ENCODE results near the gene NOS3.

NOS3 gene

GRCh38 chr7:150981644-150982043 lies 9.2 kb upstream of the NOS3 start:
- Histone ChIP-seq H3K4me2 (ENCODE audit: insufficient read depth, low read length) (no peak overlapping the region), H3K9me3 (ENCODE audit: insufficient read depth, low read length, severe bottlenecking) (no peaks in the 10 kb centered on the region), H3K4me3 (ENCODE audit: low read depth in 1 of 2, low read length in 2 of 2) (no peak overlapping the region), H3K36me3 (ENCODE audit: insufficient read depth, low read length) (no peaks in the 10 kb centered on the region), H3K27ac (ENCODE audit: low read length) (no peak overlapping the region), H3K27me3 (ENCODE audit: insufficient read depth, low read length, poor library complexity) (peaks cover 37% of the 10 kb centered on the region), H3K9ac (ENCODE audit: low read depth, low read length) (no peak overlapping the region), H3K4me1 (ENCODE audit: insufficient read depth, low read length) (peaks cover 25% of the 10 kb centered on the region), H2AFZ (ENCODE audit: low read depth, low read length) (no peak overlapping the region), H3K79me2 (ENCODE audit: insufficient read depth, low read length) (no peaks in the 10 kb centered on the region), H4K20me1 (ENCODE audit: insufficient read depth, low read length) (peaks cover 33% of the 10 kb centered on the region)
- ATAC-seq (ENCODE audit: insufficient read depth, low read depth): no peak
- DNase-seq: no peak
- no peak for TF ChIP-seq EZH2 (IDR thresholded peaks at IDR 0.05; ENCODE audit: borderline replicate concordance, low read depth, low read length, severe bottlenecking)
- no peak for TF ChIP-seq CTCF (IDR thresholded peaks at IDR 0.05; ENCODE audit: borderline replicate concordance, extremely low read depth, low read length, poor library complexity, severe bottlenecking)

GRCh38 chr7:150982351-150982750 lies 8.5 kb upstream of the NOS3 start:
- H3K36me3 ChIP-seq (ENCODE audit: insufficient read depth, low read length): no peaks in the 10 kb centered on the region
- TF ChIP-seq EZH2 (IDR thresholded peaks at IDR 0.05; ENCODE audit: borderline replicate concordance, low read depth, low read length, severe bottlenecking) (no peak), CTCF (IDR thresholded peaks at IDR 0.05; ENCODE audit: borderline replicate concordance, extremely low read depth, low read length, poor library complexity, severe bottlenecking) (no peak)
- H3K27ac ChIP-seq (ENCODE audit: low read length): no peak overlapping the region
- no peaks in the 10 kb centered on the region for H3K79me2 ChIP-seq (ENCODE audit: insufficient read depth, low read length)
- DNase-seq (no peak), ATAC-seq (ENCODE audit: insufficient read depth, low read depth) (no peak)
- H3K4me1 ChIP-seq (ENCODE audit: insufficient read depth, low read length): peaks cover 18% of the 10 kb centered on the region
- H4K20me1 ChIP-seq (ENCODE audit: insufficient read depth, low read length): peaks cover 27% of the 10 kb centered on the region
- H3K4me2 ChIP-seq (ENCODE audit: insufficient read depth, low read length): no peak overlapping the region
- no peaks in the 10 kb centered on the region for H3K9me3 ChIP-seq (ENCODE audit: insufficient read depth, low read length, severe bottlenecking)
- H3K4me3 ChIP-seq (ENCODE audit: low read depth in 1 of 2, low read length in 2 of 2): no peak overlapping the region
- no peak overlapping the region for H2AFZ ChIP-seq (ENCODE audit: low read depth, low read length)
- peaks cover 30% of the 10 kb centered on the region for H3K27me3 ChIP-seq (ENCODE audit: insufficient read depth, low read length, poor library complexity)
- no peak overlapping the region for H3K9ac ChIP-seq (ENCODE audit: low read depth, low read length)

GRCh38 chr7:150983893-150984368 lies 6.9 kb upstream of the NOS3 start:
- ATAC-seq (ENCODE audit: insufficient read depth, low read depth) (no peak), DNase-seq (peak; percentile 54)
- Histone ChIP-seq H3K27ac (ENCODE audit: low read length) (no peak overlapping the region), H3K4me3 (ENCODE audit: low read depth in 1 of 2, low read length in 2 of 2) (no peak overlapping the region), H3K4me2 (ENCODE audit: insufficient read depth, low read length) (no peak overlapping the region), H3K9me3 (ENCODE audit: insufficient read depth, low read length, severe bottlenecking) (no peaks in the 10 kb centered on the region), H4K20me1 (ENCODE audit: insufficient read depth, low read length) (peaks cover 28% of the 10 kb centered on the region), H3K27me3 (ENCODE audit: insufficient read depth, low read length, poor library complexity) (peaks cover 27% of the 10 kb centered on the region), H3K9ac (ENCODE audit: low read depth, low read length) (no peak overlapping the region), H3K4me1 (ENCODE audit: insufficient read depth, low read length) (peaks cover 18% of the 10 kb centered on the region), H3K79me2 (ENCODE audit: insufficient read depth, low read length) (no peaks in the 10 kb centered on the region), H2AFZ (ENCODE audit: low read depth, low read length) (no peak overlapping the region), H3K36me3 (ENCODE audit: insufficient read depth, low read length) (no peaks in the 10 kb centered on the region)
- TF ChIP-seq CTCF (IDR thresholded peaks at IDR 0.05; ENCODE audit: borderline replicate concordance, extremely low read depth, low read length, poor library complexity, severe bottlenecking): no peak
- TF ChIP-seq EZH2 (IDR thresholded peaks at IDR 0.05; ENCODE audit: borderline replicate concordance, low read depth, low read length, severe bottlenecking): no peak

GRCh38 chr7:150986099-150986512 lies 4.7 kb upstream of the NOS3 start:
- peaks cover 17% of the 10 kb centered on the region for H3K27me3 ChIP-seq (ENCODE audit: insufficient read depth, low read length, poor library complexity)
- peaks cover 11% of the 10 kb centered on the region for H3K4me1 ChIP-seq (ENCODE audit: insufficient read depth, low read length)
- H3K4me2 ChIP-seq (ENCODE audit: insufficient read depth, low read length): no peak overlapping the region
- ATAC-seq (ENCODE audit: insufficient read depth, low read depth): peak; percentile 66
- H4K20me1 ChIP-seq (ENCODE audit: insufficient read depth, low read length): peaks cover 13% of the 10 kb centered on the region
- H3K9me3 ChIP-seq (ENCODE audit: insufficient read depth, low read length, severe bottlenecking): no peaks in the 10 kb centered on the region
- no peaks in the 10 kb centered on the region for H3K79me2 ChIP-seq (ENCODE audit: insufficient read depth, low read length)
- H2AFZ ChIP-seq (ENCODE audit: low read depth, low read length): no peak overlapping the region
- TF ChIP-seq CTCF (IDR thresholded peaks at IDR 0.05; ENCODE audit: borderline replicate concordance, extremely low read depth, low read length, poor library complexity, severe bottlenecking): peak; percentile 80
- no peak for TF ChIP-seq EZH2 (IDR thresholded peaks at IDR 0.05; ENCODE audit: borderline replicate concordance, low read depth, low read length, severe bottlenecking)
- no peak overlapping the region for H3K4me3 ChIP-seq (ENCODE audit: low read depth in 1 of 2, low read length in 2 of 2)
- H3K36me3 ChIP-seq (ENCODE audit: insufficient read depth, low read length): no peaks in the 10 kb centered on the region
- H3K9ac ChIP-seq (ENCODE audit: low read depth, low read length): no peak overlapping the region
- DNase-seq: peak; percentile 62
- no peak overlapping the region for H3K27ac ChIP-seq (ENCODE audit: low read length)

Data from DND-41 (cell line).